HepG2 (cell line): ENCODE data around the gene NUAK1. TPM values are rescaled to one million over a fixed set of nuclear protein-coding genes. Genes with fewer than 3 reads are reported as not detected.

Source experiments
- ARNTL ChIP-seq: sonication (generic); formaldehyde crosslinking; IDR thresholded peaks from 2 replicates; pipeline ENCODE4 v1.4.0; 2020; ENCODE audit warnings: mild to moderate bottlenecking, missing genetic modification reagents
- CREB1 ChIP-seq, 2 experiments: fragments of 450-650 bp in 1 of 2; IDR thresholded peaks; 2 replicates each; pipeline ENCODE4 v1.6.1; 2016 to 2017; ENCODE audit warnings: control low read depth in 1 of 2, mild to moderate bottlenecking in 1 of 2, missing compliant biosample characterization in 1 of 2, missing genetic modification characterization in 1 of 2
- FOXP1 ChIP-seq, 2 experiments: fragments of 450-650 bp in 1 of 2; IDR thresholded peaks; 2 replicates each; pipeline ENCODE4 v1.6.1; 2017 to 2018; ENCODE audit warnings: antibody characterized with exemption in 1 of 2
- NPAS2 ChIP-seq: sonication (generic); formaldehyde crosslinking; IDR thresholded peaks from 2 replicates; pipeline ENCODE4 v1.8.0; 2022; ENCODE audit warnings: mild to moderate bottlenecking, missing genetic modification reagents, borderline replicate concordance
- NR2F1 ChIP-seq, 2 experiments: fragments of 450-650 bp in 1 of 2; formaldehyde crosslinking in 1 of 2; IDR thresholded peaks; 2 replicates each; pipeline versions ENCODE4 v1.5.0 to v1.6.1; 2016 to 2020; ENCODE audit warnings: mild to moderate bottlenecking in 1 of 2, missing compliant biosample characterization in 1 of 2, missing genetic modification reagents in 1 of 2, moderate library complexity in 1 of 2
- SAP130 ChIP-seq: IDR thresholded peaks from 2 replicates; pipeline ENCODE4 v1.6.1; 2016; ENCODE audit warnings: low read depth
- STAG1 ChIP-seq: sonication (generic); formaldehyde crosslinking; IDR thresholded peaks from 2 replicates; pipeline ENCODE4 v1.4.0; 2020; ENCODE audit warnings: missing genetic modification reagents
- SYNCRIP ChIP-seq: fragments of 200-400 bp; formaldehyde crosslinking; IDR thresholded peaks from 2 replicates; pipeline ENCODE4 v1.6.1; 2018; ENCODE audit warnings: mild to moderate bottlenecking, low read depth, low read length; ENCODE audit not compliant: insufficient read depth
- TBL1XR1 ChIP-seq: fragments of 150-350 bp; IDR thresholded peaks from 2 replicates; pipeline ENCODE4 v1.6.1; 2014; ENCODE audit warnings: borderline replicate concordance, low read length; ENCODE audit not compliant: partially characterized antibody
- ZBTB7B ChIP-seq: sonication (generic); formaldehyde crosslinking; IDR thresholded peaks from 2 replicates; pipeline ENCODE4 v1.4.0; 2020; ENCODE audit warnings: missing genetic modification reagents
- ZNF230 ChIP-seq: sonication (generic); formaldehyde crosslinking; IDR thresholded peaks from 2 replicates; pipeline ENCODE4 v1.4.0; 2020; ENCODE audit warnings: mild to moderate bottlenecking, missing genetic modification reagents
- ZNF678 ChIP-seq: sonication (generic); formaldehyde crosslinking; IDR thresholded peaks from 2 replicates; pipeline ENCODE4 v1.4.0; 2020; ENCODE audit warnings: mild to moderate bottlenecking, missing genetic modification reagents
- ZNF746 ChIP-seq: sonication (generic); formaldehyde crosslinking; IDR thresholded peaks from 2 replicates; pipeline ENCODE4 v1.8.0; 2022; ENCODE audit warnings: mild to moderate bottlenecking, missing genetic modification reagents
- ZNF788 ChIP-seq: sonication (generic); formaldehyde crosslinking; IDR thresholded peaks from 2 replicates; pipeline ENCODE4 v1.5.0; 2020; ENCODE audit warnings: mild to moderate bottlenecking, missing genetic modification reagents, borderline replicate concordance
- polyA plus RNA-seq, 8 experiments: library from polyadenylated mRNA; depleted of rRNA in 3 of 8; stranded (reverse) in 7 of 8; unstranded in 1 of 8; fragments of >200 nt; fragmentation: Illumina TruSeq in 4 of 8; extraction: Trizol in 4 of 8; gene quantifications; 2 replicates each; pipeline versions ENCODE4 v1.2.1 to v1.2.3, GENCODE V29; 2011 to 2016; ENCODE audit warnings: low read depth in 4 of 8, missing spikeins in 1 of 8, mixed read lengths in 1 of 8; ENCODE audit not compliant: insufficient read depth in 1 of 8
- total RNA-seq, 5 experiments: library from RNA; depleted of rRNA; stranded (reverse); fragments of >200 nt; fragmentation: Illumina TruSeq; extraction: Trizol; gene quantifications; 2 replicates each; pipeline ENCODE4 v1.2.3, GENCODE V29; 2016; ENCODE audit warnings: low read depth in 1 of 5
- TF ChIP-seq, protein P1 (sequence below): sonication (generic); formaldehyde crosslinking; IDR thresholded peaks from 2 replicates; pipeline ENCODE4 v1.4.0; 2020; ENCODE audit warnings: mild to moderate bottlenecking, missing genetic modification reagents
- TF ChIP-seq, protein P2 (sequence below): sonication (generic); formaldehyde crosslinking; IDR thresholded peaks from 2 replicates; pipeline ENCODE4 v1.4.0; 2020; ENCODE audit warnings: missing genetic modification reagents
- TF ChIP-seq, protein P3 (sequence below): sonication (generic); formaldehyde crosslinking; IDR thresholded peaks from 2 replicates; pipeline ENCODE4 v1.4.0; 2020; ENCODE audit warnings: mild to moderate bottlenecking, missing genetic modification reagents
- TF ChIP-seq, protein P4 (sequence below): sonication (generic); formaldehyde crosslinking; IDR thresholded peaks from 2 replicates; pipeline ENCODE4 v1.5.1; 2020; ENCODE audit warnings: mild to moderate bottlenecking, moderate library complexity, missing genetic modification reagents
- TF ChIP-seq, protein P5 (sequence below): sonication (generic); formaldehyde crosslinking; conservative IDR thresholded peaks from 2 replicates; pipeline ENCODE4 v1.4.0; 2020; ENCODE audit warnings: mild to moderate bottlenecking, missing genetic modification reagents, moderate library complexity

Gene NUAK1
- total and polyA plus RNA-seq, 2 of the 13 experiments (the other 11 are each of a cell fraction or from before 2014, with no cell fraction given) = 1.7 to 1.9 TPM

DNA sequence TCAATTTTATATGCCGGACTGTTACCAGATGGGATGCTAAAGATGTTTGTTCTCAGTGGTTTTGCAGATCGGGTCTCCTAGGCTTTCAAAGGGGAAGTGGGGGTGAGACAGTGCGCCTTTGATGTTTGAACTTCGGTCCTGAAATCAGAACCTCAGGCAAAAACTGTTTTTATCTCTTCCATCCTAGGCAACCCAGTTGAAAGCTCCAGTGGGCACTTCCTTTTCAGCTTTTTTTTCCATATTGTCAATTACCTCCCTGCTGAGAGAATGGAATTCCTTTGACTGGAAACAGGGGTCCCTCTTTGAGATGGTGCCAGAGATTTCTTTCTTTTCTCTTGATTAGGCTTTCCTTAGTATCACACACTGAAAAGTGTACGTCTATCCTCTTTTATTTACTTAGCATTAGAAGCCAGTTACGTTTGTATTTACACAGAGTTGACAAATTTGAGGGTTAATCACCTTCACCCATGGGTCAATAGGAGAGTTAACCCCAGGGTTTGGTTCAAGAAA is 40.0 kb downstream of the NUAK1 start (continued):
- TF ChIP-seq, protein P1, sequence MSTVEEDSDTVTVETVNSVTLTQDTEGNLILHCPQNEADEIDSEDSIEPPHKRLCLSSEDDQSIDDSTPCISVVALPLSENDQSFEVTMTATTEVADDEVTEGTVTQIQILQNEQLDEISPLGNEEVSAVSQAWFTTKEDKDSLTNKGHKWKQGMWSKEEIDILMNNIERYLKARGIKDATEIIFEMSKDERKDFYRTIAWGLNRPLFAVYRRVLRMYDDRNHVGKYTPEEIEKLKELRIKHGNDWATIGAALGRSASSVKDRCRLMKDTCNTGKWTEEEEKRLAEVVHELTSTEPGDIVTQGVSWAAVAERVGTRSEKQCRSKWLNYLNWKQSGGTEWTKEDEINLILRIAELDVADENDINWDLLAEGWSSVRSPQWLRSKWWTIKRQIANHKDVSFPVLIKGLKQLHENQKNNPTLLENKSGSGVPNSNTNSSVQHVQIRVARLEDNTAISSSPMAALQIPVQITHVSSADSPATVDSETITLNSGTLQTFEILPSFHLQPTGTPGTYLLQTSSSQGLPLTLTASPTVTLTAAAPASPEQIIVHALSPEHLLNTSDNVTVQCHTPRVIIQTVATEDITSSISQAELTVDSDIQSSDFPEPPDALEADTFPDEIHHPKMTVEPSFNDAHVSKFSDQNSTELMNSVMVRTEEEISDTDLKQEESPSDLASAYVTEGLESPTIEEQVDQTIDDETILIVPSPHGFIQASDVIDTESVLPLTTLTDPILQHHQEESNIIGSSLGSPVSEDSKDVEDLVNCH (CRISPR knock-in tag) = no peak
- TF ChIP-seq, protein P2, sequence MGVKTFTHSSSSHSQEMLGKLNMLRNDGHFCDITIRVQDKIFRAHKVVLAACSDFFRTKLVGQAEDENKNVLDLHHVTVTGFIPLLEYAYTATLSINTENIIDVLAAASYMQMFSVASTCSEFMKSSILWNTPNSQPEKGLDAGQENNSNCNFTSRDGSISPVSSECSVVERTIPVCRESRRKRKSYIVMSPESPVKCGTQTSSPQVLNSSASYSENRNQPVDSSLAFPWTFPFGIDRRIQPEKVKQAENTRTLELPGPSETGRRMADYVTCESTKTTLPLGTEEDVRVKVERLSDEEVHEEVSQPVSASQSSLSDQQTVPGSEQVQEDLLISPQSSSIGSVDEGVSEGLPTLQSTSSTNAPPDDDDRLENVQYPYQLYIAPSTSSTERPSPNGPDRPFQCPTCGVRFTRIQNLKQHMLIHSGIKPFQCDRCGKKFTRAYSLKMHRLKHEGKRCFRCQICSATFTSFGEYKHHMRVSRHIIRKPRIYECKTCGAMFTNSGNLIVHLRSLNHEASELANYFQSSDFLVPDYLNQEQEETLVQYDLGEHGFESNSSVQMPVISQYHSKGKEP (CRISPR knock-in tag) = no peak
- no peak for TF ChIP-seq ZNF746 (CRISPR knock-in tag)
- no peak for TF ChIP-seq ZNF678 (CRISPR knock-in tag)
- TF ChIP-seq STAG1 (CRISPR knock-in tag) = no peak
- TF ChIP-seq SYNCRIP = no peak
- TF ChIP-seq SAP130 (CRISPR knock-in tag) = no peak; the same call in 1 of the 2 replicates
- TF ChIP-seq, protein P3, sequence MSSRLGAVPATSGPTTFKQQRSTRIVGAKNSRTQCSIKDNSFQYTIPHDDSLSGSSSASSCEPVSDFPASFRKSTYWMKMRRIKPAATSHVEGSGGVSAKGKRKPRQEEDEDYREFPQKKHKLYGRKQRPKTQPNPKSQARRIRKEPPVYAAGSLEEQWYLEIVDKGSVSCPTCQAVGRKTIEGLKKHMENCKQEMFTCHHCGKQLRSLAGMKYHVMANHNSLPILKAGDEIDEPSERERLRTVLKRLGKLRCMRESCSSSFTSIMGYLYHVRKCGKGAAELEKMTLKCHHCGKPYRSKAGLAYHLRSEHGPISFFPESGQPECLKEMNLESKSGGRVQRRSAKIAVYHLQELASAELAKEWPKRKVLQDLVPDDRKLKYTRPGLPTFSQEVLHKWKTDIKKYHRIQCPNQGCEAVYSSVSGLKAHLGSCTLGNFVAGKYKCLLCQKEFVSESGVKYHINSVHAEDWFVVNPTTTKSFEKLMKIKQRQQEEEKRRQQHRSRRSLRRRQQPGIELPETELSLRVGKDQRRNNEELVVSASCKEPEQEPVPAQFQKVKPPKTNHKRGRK = no peak
- TF ChIP-seq FOXP1 (IDR thresholded peaks at IDR 0.05) = no peak
- TF ChIP-seq FOXP1 (CRISPR knock-in tag; IDR thresholded peaks at IDR 0.05) = peak; percentile 52; the same call in 1 of the 2 replicates
- no peak for TF ChIP-seq CREB1 (IDR thresholded peaks at IDR 0.05)
- peak; percentile 61 for TF ChIP-seq CREB1 (CRISPR knock-in tag; IDR thresholded peaks at IDR 0.05)
- no peak for TF ChIP-seq NPAS2 (CRISPR knock-in tag)
- TF ChIP-seq TBL1XR1 = no peak
- TF ChIP-seq NR2F1 (CRISPR knock-in tag; IDR thresholded peaks at IDR 0.05) = peak; percentile 74 to 94; a peak in 2 of 4 replicates
- no peak for TF ChIP-seq ARNTL (CRISPR knock-in tag)
- no peak for TF ChIP-seq ZNF230 (CRISPR knock-in tag)
- TF ChIP-seq, protein P4, sequence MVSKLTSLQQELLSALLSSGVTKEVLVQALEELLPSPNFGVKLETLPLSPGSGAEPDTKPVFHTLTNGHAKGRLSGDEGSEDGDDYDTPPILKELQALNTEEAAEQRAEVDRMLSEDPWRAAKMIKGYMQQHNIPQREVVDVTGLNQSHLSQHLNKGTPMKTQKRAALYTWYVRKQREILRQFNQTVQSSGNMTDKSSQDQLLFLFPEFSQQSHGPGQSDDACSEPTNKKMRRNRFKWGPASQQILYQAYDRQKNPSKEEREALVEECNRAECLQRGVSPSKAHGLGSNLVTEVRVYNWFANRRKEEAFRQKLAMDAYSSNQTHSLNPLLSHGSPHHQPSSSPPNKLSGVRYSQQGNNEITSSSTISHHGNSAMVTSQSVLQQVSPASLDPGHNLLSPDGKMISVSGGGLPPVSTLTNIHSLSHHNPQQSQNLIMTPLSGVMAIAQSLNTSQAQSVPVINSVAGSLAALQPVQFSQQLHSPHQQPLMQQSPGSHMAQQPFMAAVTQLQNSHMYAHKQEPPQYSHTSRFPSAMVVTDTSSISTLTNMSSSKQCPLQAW (CRISPR knock-in tag) = 0 out of 2 replicates have a peak, but pooled peaks have one; percentile 28
- TF ChIP-seq ZBTB7B (CRISPR knock-in tag) = peak; percentile 71; the same call in 1 of the 2 replicates
- no peak for TF ChIP-seq ZNF788
- TF ChIP-seq, protein P5, sequence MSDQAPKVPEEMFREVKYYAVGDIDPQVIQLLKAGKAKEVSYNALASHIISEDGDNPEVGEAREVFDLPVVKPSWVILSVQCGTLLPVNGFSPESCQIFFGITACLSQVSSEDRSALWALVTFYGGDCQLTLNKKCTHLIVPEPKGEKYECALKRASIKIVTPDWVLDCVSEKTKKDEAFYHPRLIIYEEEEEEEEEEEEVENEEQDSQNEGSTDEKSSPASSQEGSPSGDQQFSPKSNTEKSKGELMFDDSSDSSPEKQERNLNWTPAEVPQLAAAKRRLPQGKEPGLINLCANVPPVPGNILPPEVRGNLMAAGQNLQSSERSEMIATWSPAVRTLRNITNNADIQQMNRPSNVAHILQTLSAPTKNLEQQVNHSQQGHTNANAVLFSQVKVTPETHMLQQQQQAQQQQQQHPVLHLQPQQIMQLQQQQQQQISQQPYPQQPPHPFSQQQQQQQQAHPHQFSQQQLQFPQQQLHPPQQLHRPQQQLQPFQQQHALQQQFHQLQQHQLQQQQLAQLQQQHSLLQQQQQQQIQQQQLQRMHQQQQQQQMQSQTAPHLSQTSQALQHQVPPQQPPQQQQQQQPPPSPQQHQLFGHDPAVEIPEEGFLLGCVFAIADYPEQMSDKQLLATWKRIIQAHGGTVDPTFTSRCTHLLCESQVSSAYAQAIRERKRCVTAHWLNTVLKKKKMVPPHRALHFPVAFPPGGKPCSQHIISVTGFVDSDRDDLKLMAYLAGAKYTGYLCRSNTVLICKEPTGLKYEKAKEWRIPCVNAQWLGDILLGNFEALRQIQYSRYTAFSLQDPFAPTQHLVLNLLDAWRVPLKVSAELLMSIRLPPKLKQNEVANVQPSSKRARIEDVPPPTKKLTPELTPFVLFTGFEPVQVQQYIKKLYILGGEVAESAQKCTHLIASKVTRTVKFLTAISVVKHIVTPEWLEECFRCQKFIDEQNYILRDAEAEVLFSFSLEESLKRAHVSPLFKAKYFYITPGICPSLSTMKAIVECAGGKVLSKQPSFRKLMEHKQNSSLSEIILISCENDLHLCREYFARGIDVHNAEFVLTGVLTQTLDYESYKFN (CRISPR knock-in tag) = peak; percentile 93
